GM12865 (cell line): Measurements from ENCODE around the gene ACTR3.

Experiments used
- DNase-seq: peaks from one replicate; pipeline ENCODE4 v3.0.0; 2010; ENCODE audit warnings: low read depth
- H3K4me3 ChIP-seq: 2 replicates; pipeline ENCODE4 v1.5.1; 2011; ENCODE audit warnings: mild to moderate bottlenecking, low read depth, low read length, control low read depth
- CTCF ChIP-seq: IDR thresholded peaks from 2 replicates; pipeline ENCODE4 v1.5.1; 2011; ENCODE audit warnings: low read length, control low read depth, low read depth, inconsistent platforms; ENCODE audit not compliant: insufficient read depth; ENCODE audit errors: missing control alignments

Gene ACTR3

GRCh38 chr2:114001152-114001551 is 111.3 kb downstream of the ACTR3 start:
- H3K4me3 ChIP-seq = no peak overlapping the region
- TF ChIP-seq CTCF = no peak
- DNase-seq = no peak

DNA sequence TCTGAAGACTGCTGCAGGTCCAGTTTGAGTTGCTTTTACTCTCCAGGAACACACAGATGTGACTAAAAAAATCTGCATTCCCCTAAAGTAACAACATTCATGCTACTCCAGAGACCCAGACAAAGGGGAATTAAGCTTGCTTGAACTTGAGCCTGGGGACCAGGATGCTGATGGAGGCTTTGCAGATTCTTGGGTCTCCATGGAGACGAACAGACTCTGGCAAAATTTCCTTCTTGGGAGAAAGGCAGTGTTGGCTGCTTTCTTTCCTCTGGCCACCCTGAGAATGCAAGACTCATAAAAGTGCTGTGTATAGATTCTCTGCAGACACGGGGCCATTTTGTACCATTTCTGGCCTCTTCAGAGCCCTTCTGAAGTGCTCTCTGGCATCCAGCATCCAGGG is 112.0 kb downstream of the ACTR3 start:
- H3K4me3 ChIP-seq = no peak overlapping the region
- no peak for TF ChIP-seq CTCF
- DNase-seq = no peak

DNA sequence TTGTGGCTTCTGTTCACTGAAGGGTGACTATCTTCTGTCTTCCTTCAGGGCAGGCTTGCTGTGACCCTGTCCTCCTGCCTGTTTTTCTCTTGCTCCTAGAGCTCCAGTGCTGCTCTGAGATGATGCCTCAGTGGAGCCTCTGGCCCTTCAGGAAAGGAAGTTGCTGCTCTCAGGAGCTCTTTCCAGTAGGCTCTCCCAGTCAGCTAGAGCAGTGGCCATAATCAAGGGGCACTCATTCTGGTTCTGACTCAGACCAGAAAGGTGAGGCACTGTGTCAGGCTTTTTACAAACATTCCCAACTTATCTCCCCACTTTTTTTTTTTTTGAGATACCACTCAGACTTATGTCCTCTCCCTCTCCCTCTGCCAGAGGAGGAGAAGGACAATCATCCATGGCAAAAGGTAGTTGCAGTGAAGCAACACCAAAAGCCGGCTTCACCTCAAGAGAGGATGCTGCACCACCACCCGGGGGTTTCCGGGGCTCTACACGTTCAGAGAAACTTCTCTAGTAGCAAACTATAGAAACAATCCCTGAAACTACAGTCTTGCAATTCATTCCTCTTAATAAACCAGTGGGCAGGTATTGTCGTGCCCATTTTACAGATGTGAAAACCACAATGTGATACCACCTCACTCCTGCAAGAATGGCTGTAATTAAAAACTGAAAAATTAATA is 115.4 kb downstream of the ACTR3 start:
- TF ChIP-seq CTCF = no peak
- H3K4me3 ChIP-seq = no peak overlapping the region
- peak; percentile 58 for DNase-seq

GRCh38 chr2:114006460-114006859 is 116.6 kb downstream of the ACTR3 start:
- DNase-seq = no peak
- H3K4me3 ChIP-seq = no peak overlapping the region
- no peak for TF ChIP-seq CTCF

DNA sequence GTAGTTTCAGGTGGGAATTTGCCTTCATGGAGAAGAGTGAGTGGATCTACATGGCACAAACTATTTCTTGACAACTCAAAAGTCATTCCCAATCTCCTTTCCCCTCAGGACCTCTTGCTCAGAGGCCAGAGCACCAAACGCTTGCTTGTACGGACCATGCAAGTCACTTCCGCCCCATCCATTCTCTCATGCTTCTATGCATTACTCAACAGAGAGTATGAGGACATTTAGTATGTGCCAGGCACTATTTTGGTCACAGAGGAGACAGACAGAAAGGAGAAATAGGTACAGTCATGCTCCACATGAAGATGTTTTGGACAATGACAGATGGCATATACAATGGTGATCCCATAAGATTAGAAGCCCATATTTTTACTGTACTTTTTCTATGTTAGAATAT is 117.5 kb downstream of the ACTR3 start:
- DNase-seq = no peak
- no peak overlapping the region for H3K4me3 ChIP-seq
- TF ChIP-seq CTCF = no peak

DNA sequence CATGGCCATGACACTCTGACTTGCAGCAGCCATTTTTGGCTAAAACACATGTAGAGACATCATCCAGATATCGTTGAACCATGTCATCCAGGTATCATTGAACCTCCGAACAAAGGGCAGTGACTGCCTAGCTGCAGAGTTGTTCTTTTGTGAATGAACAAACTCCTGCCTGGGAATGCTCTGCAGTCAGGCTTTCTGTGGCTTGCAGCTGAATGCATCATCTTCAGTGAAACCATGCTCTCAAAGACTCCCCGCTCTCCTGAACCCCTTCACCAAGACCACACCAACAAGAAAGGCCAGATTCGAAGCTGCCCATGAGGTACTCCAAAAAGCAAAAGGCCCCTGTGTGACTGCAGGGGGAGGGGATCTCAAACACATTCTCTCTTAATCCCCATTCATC is 118.8 kb downstream of the ACTR3 start:
- no peak for DNase-seq
- H3K4me3 ChIP-seq = no peak overlapping the region
- TF ChIP-seq CTCF = no peak
